ENCODE measurements around the gene FAM177A1.

The FAM177A1 gene

GRCh38 chr14:35123388-35123703, 77.3 kb downstream of the FAM177A1 start:
- no peak for DNase-seq (ENCODE audit: low read depth)

- no peak for DNase-seq (ENCODE audit: low read depth)
Measured at GRCh38 chr14:35124127-35124526, 78.1 kb downstream of the FAM177A1 start.

Measured in fibroblast of the conjunctiva (primary cell).